NB4 (cell line): ENCODE measurements around the gene ACAT2.

ENCODE experiments used
- CTCF ChIP-seq: IDR thresholded peaks from one replicate; pipeline ENCODE4 v1.5.1; 2012; ENCODE audit warnings: low read depth, low read length
- MAX ChIP-seq: IDR thresholded peaks from 2 replicates; pipeline ENCODE4 v1.6.1; 2011; ENCODE audit warnings: low read depth, low read length
- POLR2A ChIP-seq: IDR thresholded peaks from 2 replicates; pipeline ENCODE4 v1.6.1; 2011; ENCODE audit warnings: mild to moderate bottlenecking; ENCODE audit not compliant: insufficient read length; ENCODE audit errors: extremely low read depth

GRCh38 chr6:159801935-159802334 is 40.1 kb downstream of the ACAT2 start:
- no peak for TF ChIP-seq MAX
- no peak for TF ChIP-seq CTCF
- no peak for TF ChIP-seq POLR2A
